Posterior vena cava (tissue), 2 donors: ENCODE measurements around the gene ABCA3. TPM values are rescaled to one million over a fixed set of nuclear protein-coding genes. Genes with fewer than 3 reads are reported as not detected.

Experiments used
- DNase-seq: peaks from one replicate; pipeline ENCODE4 v3.0.0-alpha.2; 2020; ENCODE audit warnings: low spot score
- intact Hi-C, 2 donors: fragments of 100-400 bp; cut with DNase I; formaldehyde crosslinking; loops; one replicate each; pipeline versions ENCODE4 v1.14.1 to v1.14.2; 2022 to 2023
- total RNA-seq, 2 donors: library from RNA; stranded (reverse); fragmentation: NEBNext Ultra II Directional; extraction: Animal tissue kit (Norgen Biotek cat#: 25700); gene quantifications; one replicate each; pipeline ENCODE4 v1.2.1, GENCODE V29; 2021
- donor health status: DM: yes; HTN: yes; CAD: no.
- donor health status: DM: yes; HTN: yes; CAD: no.

The ABCA3 gene
- total RNA-seq, 2 donors from 2014 or later = 9.6 to 16.6 TPM

DNA sequence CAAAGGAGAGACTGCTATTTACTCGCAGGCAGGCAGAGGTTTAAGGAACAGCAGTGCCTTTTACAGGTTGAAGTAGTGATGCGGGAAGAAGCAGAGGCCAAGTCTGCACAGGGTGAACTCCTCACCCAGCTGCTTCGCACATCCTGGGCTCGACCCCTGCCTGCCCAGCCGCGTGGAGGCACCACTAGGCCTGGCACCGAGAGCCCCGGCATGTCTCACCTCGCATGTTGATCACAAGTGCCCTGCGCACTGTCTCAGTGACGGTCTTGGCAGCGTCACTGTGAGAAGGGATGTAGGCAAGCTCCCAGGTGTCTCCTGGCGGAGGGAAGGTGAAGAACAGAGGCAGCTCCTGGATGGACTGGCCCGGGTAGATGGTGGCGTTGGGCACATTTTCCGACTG is 14.7 kb downstream of the ABCA3 start:
- intact Hi-C loops = no loop called here
- DNase-seq = no peak

DNA sequence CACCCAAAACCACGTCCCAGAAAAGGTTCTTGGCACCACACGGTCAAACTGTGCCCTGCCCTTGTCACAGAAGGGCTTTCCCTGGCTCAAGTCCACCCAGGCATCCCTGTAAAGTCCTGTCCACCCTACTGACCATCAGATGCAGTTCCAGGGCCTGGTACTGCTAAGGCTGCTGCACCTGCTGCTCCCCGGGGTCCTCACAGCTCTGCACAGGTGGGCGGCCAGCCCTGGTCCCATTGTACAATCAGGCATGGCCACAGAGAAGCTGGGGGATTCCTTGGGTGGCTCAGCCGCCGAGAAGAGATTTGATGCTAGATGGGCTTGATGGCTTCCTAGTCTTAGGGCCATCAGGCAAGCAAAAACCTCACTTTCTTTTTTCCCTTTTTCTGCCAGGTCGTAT is 15.3 kb downstream of the ABCA3 start:
- intact Hi-C loops = no loop called here
- DNase-seq = no peak

DNA sequence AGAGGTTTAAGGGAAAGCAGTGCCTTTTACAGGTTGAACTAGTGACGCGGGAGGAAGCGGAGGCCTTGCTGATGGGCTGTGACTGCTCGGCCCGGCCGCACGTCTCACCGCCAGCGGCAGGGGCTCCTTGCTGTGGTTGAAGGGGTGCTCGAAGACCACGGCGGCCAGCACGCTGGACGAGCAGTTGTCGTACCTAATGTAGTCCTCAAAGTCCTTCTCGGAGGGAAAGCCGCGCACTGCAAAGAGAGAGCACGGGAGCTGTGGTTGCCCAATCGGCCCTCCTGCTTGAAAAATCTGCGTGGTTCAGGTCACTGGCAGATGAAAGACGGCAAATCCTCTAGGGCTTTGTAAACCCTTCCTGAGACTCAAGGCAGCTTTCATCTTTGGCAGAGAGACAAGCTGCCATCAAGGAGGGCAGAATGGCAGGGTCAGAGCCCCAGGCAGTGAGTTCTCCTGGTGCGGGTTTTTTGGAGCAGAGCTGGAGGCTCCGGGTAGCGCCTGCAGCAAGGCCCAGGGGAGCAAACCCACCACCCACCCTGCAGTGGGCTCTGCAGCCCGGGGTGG is 16.1 kb downstream of the ABCA3 start:
- intact Hi-C loops = no loop called here
- DNase-seq = peak; percentile 60

DNA sequence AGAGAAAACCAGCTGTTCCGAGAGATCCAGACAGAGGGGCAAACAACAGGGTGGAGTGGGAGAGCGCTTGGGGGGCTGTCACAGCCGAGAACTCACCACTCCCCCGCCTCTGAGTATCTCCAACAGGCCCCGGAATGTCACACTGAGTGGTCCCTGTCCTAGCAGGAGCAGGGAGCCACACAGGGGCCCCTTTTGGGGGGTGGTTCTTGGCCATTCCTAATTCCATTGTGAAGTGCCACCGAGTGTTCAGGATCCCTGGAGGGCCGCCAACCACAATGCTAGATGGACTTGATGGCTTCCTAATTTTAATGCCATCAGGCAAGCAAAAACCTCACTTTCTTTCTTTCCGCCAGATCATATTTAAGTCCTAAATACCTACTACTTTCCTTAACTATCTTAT is 16.8 kb downstream of the ABCA3 start:
- peak; percentile 55 for DNase-seq
- intact Hi-C loops = no loop called here

DNA sequence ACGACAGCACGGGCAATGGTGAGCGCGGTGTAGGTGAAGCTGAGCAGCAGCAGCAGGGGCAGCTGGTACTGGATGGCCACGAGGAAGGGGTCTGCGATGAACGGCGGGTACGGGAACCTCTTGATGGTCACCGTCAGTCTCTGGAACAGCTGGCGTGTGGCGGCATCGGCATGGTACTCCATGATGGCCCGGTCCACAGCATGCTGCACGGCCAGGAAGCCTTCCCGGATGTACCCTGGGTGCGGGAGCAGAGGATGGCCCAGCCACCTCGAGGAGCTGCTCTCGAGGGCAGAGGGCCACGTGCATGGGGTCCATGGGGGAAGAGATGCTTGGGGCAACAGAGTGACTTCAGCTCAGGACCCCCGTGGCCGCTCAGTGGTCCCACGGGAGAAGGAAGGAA is 20.9 kb downstream of the ABCA3 start:
- no peak for DNase-seq
- intact Hi-C loops = no loop called here

DNA sequence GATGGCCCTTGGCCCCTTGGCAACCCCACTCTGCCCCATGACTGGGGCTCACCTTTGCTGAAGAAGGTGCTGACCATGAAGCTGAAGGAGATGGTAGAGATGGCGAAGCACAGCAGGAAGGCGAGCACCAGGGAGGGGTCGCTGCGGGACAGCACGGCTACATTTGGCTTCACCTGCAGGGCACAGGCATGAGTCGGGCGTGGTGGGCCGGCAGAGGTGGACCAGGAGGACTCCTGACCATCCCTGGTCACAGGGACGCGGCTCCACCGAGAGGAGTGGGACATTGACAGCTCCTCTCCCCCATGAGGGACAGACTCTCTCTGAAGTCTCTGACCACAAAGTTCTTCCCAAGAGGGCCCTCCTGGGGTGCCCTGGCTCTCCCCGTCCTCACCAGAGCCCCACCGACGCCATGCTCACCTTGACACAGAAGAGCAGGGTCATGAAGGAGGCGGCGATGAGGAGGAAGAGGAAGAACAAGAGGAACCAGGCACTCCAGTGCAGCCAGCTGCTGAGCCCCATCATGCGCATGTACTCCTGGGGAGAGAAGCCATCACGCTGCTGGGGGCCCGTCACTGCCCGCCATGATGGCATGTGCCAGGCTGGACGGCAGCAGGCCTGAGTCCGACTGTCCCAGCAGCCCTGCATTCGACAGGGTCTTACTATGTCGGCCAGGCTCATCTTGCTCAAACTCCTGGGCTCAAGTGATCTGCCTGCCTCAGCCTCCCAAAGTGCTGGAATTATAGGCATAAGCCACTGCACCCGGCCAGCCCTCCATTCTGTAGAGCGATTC is 23.1 kb downstream of the ABCA3 start:
- intact Hi-C loops = no loop called here
- DNase-seq = no peak

DNA sequence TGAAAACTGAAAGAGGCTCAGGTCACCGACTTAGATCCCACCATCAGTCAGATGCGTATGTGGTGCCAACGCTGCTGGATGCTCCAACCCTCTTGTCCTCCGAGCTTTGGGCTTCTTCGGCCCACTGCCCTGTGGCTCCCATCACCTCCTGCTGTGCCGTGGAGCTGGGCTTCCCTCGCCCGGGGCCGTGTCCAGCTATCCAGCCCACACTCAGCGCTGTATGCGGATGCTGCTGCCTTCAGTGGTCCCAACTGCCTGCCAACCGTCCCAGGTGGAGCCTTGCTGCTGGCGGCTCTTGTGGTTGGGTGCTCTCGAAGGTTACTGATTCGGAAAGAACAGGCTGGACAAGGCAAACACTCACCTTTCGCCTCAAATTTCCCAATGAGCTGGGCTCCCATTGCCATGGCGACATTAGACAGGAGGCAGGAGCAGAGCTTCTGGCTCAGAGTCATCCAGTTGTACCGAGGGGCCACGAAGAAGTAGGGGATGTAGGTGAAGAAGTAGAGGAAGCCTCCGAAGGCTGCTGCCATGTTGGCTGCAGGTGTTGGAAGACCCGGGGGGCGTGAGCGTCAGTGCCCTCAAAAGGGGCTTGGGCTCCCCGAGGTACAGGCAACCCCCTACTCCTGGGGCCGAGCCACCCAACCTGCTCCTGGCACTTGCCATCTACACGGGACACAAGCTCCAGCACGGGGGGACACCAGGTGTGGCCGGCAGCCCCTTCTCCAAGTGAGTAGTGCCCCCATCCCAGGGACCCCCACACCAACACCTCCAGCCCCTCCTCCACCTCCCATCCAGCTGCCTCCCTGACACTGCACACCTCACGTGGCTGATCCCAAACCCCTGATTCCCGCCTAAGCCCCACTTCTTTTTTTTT is 32.2 kb downstream of the ABCA3 start:
- intact Hi-C loops = no loop called here
- no peak for DNase-seq

DNA sequence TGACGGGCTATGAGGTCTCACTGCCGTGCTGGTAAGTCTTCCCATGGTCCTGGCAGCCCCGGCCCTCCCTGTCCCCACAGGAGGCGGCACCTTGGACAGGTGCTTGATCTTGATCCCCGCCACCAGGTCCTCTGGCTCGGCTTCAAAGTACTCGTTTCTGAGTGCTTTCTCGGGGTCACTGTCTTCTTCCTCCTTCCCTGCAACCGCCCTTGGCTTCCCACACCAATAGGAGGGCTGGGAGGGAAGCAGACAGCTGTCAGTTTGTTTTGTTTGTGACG is 40.7 kb downstream of the ABCA3 start:
- intact Hi-C loops = no loop called here
- DNase-seq = no peak

DNA sequence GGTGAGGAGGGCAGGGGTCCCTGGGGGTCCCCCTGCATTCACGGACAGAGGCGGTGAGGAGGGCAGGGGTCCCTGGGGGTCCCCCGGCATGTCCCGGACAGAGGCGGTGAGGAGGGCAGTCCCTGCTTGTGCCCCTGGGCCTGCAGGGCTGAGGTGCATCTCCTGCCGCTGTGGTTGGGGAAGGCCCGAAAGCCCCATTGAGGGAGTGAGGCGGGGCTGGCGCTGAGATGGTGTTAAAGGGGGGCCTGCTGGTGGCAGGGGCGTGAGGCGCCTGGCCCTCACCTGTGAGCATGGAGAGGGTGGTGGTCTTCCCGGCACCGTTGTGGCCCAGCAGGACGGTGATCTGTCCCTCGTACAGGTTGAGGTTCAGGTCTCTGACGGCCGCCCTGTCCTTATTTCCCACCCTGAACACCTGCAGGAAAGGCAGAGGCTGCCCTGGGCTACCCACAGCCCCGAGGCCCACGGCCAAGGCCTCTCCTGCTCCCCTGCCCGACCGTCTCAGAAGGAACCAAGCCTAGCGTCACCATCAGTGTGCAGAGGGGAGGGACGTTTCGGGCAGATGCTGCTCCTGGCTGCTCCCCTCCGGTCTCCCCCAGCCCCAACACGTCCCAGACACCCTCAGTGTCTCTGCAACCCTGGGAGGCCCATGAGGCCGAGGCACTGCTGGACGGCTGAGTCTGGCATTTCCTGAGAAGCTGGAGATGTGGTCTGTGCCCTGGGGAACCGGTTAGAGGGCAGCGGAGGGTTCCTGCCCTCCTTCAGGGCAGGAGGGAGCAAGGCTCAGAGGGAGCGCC is 41.2 kb downstream of the ABCA3 start:
- DNase-seq = no peak
- intact Hi-C loops = no loop called here

DNA sequence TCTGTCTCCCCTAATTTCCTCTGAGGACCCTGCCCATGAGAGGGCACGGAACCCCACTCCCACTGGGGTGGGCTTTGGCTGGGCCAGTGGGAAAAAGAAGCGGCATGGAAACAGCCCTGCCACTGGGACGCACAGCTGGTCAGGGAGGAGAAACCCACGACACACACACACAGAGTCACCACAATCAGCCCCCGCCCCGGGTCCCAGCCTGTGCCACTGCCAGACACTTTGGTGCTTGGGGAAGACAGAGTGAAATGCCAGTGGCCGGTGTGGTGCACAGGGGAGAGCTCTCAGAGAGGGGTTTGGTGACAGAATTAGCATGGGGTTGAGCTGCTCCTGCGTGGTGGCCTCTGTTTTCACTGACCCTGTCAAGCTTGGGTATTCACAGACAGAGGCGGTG is 41.9 kb downstream of the ABCA3 start:
- intact Hi-C loops = no loop called here
- DNase-seq = no peak

DNA sequence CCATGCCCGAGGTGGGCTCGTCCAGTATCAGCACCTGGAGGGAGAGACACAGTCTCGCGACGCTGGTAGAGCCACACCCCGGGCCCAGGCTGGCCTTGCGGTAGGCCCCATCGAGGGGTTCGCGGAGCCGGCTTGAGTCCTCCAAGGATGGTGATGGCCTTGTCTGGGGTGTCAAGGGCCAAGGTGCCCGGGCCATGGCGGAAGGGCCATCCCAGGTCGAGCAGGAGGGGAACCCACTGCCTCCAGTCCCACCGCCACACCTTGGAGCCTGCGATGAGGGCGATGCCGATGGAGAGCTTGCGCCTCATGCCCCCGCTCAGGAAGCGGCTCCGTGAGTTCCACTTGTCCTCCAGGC is 43.0 kb downstream of the ABCA3 start:
- DNase-seq = peak; percentile 80
- intact Hi-C loops = no loop called here

DNA sequence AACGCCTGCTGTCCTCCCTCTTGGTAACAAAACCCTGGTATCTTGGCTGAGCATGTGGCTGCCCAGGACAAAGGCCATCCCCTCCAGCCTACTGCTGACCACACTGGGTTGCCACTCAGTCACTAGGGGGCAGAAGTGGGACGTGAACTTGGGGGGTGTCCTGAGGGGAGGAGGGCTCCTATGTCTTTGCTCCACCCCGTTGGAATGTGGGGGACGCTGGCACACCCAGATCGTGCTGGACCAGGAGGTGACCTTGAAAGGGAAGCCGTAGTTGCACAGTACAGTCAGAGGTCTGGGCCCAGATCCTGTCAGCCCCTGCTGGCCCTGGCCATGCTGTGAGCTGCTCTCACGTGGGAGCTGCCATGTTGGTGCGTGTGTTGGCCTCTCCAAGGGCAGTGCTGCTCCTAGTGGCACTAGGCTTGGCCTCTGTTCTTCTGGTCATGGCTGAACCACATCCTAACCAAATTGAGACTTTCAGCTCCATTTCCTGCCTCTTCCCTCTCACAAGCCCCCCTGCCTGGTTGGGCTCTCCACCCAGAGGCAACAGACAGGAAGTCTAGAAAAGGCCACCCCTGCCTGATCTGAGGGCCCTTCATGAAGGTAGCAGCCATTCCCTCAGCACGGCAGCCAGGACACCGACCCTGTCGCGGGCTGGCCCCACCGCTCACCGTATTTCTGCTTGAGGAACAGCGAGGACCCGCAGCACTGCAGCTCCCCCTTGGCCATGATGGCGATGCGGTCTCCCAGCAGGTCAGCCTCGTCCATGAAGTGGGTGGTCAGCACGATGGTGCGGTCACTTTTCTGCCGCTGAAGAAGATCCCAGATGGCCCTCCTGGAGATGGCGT is 43.6 kb downstream of the ABCA3 start:
- DNase-seq = peak; percentile 75
- intact Hi-C loops = no loop called here

DNA sequence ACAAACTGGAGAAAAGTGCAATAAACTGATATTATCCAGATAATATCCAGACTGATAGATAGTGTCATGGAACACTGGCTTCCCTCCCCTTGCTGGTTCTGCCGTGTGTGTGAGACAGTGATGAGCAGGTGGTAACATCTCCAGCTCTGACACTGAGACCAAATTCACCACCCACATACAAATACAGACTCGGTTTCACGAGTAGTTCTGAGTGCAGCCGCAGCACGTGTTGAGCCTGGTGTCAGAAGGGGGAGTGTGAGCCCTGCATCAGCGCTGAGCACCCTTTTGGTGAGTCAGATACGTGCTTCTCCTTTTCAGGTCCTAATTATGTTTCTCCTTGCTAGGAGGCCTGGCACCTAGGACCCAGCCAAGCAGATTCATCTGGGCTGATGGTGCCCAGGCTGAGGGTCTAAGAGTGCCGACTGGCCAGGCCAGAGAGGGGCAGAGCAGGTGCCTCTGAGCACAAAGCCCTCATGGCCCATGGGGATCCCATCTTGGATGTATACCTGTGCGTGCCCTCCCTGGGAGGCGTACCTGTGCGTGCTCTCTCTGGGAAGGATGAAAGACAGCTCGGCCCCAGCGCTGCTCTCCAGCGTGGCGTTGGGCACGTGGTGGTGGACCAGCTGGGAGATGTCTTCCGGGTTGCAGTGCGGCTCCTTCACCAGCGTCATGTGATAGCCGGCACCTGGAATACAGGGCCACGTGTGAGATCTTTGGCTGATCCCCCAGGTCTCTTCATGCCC is 45.3 kb downstream of the ABCA3 start:
- intact Hi-C loops = no loop called here
- no peak for DNase-seq

DNA sequence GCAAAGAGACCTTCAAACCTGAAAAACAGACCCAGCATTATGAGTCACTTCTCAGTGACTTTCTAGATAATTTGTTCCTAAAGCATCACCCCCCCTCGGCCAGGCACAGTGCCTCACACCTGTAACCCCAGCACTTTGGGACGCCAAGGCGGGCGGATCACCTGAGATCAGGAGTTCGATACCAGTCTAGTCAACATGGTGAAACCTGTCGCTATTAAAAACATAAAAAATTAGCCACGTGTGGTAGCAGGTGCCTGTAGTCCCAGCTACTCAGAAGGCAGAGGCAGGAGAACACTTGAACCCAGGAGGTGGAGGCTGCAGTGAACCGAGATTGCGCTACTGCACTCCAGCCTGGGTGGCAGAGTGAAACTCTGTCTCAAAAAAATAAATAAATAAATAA is 48.3 kb downstream of the ABCA3 start:
- DNase-seq = no peak
- intact Hi-C loops = no loop called here

DNA sequence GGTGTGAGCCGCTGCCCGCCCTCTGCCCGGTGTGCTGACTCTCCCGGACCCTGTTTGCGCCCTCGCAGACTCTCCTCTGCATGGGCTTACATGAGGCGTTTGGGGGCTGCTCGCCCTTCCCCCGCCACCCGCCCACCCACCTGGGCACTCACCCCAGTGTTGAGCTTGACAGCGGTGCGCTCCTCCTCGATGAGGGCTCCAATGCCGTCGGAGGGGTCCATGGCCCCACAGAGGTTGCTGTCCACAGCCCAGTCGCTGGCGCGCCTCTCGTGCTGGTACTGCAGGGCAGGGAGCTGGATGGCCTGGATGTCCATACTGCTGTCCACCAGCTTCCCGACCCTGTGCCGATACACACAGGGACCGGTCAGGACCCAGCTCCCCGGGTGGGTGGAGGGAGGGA is 51.2 kb downstream of the ABCA3 start:
- no peak for DNase-seq
- intact Hi-C loops = no loop called here

DNA sequence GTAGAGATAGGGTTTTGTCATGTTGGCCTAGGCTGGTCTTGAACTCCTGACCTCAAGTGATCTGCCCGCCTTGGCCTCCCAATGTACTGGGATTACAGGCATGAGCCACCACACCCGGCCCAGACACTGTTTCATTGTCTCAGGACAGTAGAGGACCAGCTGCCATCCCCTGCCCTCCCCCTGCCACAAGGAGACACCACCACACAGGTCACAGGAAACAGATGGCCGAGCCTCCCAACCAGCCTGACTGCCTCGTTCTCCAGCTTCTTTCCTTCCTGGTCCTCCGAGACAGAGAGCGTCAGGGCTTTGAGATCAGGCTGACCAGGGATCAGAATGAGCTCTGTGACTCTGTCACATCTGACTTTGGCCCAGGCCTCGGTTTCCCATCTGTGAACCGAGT is 51.8 kb downstream of the ABCA3 start:
- intact Hi-C loops = no loop called here
- DNase-seq = no peak

DNA sequence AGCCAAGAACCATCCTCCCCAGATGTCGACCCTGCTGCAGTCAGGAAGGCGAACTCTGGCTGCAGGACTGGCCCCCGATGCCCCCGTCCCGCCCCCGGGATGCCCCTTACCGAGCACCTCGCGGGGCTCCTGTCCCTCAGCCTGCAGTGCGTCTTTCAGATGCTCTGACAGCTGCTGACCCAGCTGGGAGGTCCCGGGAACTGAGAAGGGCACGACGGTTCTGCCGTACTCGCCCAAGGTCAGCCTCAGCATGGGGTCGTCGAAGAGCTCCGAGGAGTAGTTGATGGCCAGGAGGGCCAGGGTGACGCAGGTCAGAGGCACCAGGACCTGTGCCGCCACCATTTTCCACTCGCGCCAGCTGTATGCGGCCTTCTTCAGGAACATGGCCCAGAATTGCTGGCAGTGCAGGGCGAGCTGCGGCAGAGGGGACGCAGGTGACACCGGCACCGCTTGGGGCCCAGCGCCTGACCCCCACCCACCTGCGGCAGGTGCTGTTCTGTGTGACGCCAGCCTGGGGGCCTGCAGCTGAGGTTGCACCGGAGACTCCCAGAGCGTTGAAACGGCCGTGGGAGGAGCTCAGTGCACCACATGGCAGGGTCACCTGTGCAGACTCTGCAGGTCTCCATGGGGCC is 52.5 kb downstream of the ABCA3 start:
- DNase-seq = no peak
- intact Hi-C loops = no loop called here

DNA sequence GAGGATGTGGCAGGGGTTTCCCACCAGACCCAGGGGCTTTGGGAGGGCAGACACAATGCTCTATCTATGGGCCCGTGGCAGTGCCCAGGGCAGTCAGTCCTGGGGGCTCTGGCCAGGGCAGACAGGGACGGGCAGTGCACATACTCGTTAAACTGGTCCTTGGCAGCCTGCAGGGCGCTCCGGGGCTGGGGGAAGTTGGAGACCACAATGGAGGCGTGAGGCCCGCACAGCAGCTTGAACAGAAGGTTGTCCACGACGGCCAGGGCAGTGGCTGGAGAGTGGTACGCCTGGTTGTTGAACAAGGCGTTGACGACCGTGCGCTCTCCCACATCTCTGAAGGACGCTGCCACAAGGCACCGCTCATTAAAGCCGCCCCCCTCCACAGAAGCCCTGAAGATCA is 54.0 kb downstream of the ABCA3 start:
- no peak for DNase-seq
- intact Hi-C loops = no loop called here
